Prostate gland (tissue), 2 donors: ENCODE measurements around the gene ITGB4.

Experiments used
- CTCF ChIP-seq, 4 experiments: fragments of 200-600 bp in 2 of 4; fragments of 450-650 bp in 2 of 4; sonication (generic) in 2 of 4; IDR thresholded peaks; 1 replicate in 3 of 4; 2 replicates in 1 of 4; pipeline ENCODE4 v1.5.1; 2016 to 2019; ENCODE audit warnings: antibody characterized with exemption in 4 of 4, mild to moderate bottlenecking in 2 of 4, moderate library complexity in 2 of 4
- POLR2A ChIP-seq: fragments of 450-650 bp; IDR thresholded peaks from one replicate; pipeline ENCODE4 v1.6.1; 2016; ENCODE audit warnings: antibody characterized with exemption, mild to moderate bottlenecking
- POLR2AphosphoS5 ChIP-seq: sonication (generic); formaldehyde crosslinking; IDR thresholded peaks from one replicate; pipeline ENCODE4 v1.6.1; 2017; ENCODE audit warnings: antibody characterized with exemption

GRCh38 chr17:75719732-75720131 lies 1.5 kb upstream of the ITGB4 start:
- TF ChIP-seq CTCF (IDR thresholded peaks at IDR 0.05): no peak
- no peak for TF ChIP-seq POLR2A
- no peak for TF ChIP-seq POLR2AphosphoS5
